DND-41 (cell line): ENCODE measurements around the gene MAPK14.

Source experiments
- ATAC-seq: fragments of 200-7000 bp; cut with Tn5 transposase; 3 replicates; pipeline ENCODE4 v1.9.1; 2021; ENCODE audit warnings: low read depth; ENCODE audit not compliant: insufficient read depth
- DNase-seq: peaks from one replicate; pipeline ENCODE4 v3.0.0-alpha.2; 2020
- H2AFZ ChIP-seq: 2 replicates; pipeline ENCODE4 v1.6.0; 2012; ENCODE audit warnings: low read depth, low read length
- H3K27ac ChIP-seq: 2 replicates; pipeline ENCODE4 v1.5.1; 2012; ENCODE audit warnings: low read length, inconsistent platforms
- H3K27me3 ChIP-seq: fragments of 200-600 bp; sonication (generic); 2 replicates; pipeline ENCODE4 v1.6.0; 2012; ENCODE audit warnings: low read length, mild to moderate bottlenecking, inconsistent platforms; ENCODE audit not compliant: insufficient read depth, poor library complexity
- H3K36me3 ChIP-seq: 2 replicates; pipeline ENCODE4 v1.5.1; 2012; ENCODE audit warnings: low read length, inconsistent platforms; ENCODE audit not compliant: insufficient read depth
- H3K4me1 ChIP-seq: 2 replicates; pipeline ENCODE4 v1.5.1; 2012; ENCODE audit warnings: mild to moderate bottlenecking, low read length; ENCODE audit not compliant: insufficient read depth
- H3K4me2 ChIP-seq: 2 replicates; pipeline ENCODE4 v1.6.0; 2012; ENCODE audit warnings: mild to moderate bottlenecking, moderate library complexity, low read length, inconsistent platforms; ENCODE audit not compliant: insufficient read depth
- H3K4me3 ChIP-seq, 2 experiments: fragments of 200-600 bp in 1 of 2; shearing (Covaris generic) in 1 of 2; 2 replicates each; pipeline ENCODE4 v1.5.1; 2012 to 2016; ENCODE audit warnings: inconsistent platforms in 2 of 2, low read length in 2 of 2, mild to moderate bottlenecking in 2 of 2, low read depth in 1 of 2, moderate library complexity in 1 of 2
- H3K79me2 ChIP-seq: 2 replicates; pipeline ENCODE4 v1.6.0; 2012; ENCODE audit warnings: low read length, inconsistent platforms; ENCODE audit not compliant: insufficient read depth
- H3K9ac ChIP-seq: 2 replicates; pipeline ENCODE4 v1.6.0; 2012; ENCODE audit warnings: low read depth, mild to moderate bottlenecking, inconsistent platforms, low read length, moderate library complexity
- H3K9me3 ChIP-seq: 2 replicates; pipeline ENCODE4 v1.5.1; 2012; ENCODE audit warnings: low read length, moderate library complexity, mild to moderate bottlenecking, inconsistent platforms; ENCODE audit not compliant: insufficient read depth, severe bottlenecking
- H4K20me1 ChIP-seq: 2 replicates; pipeline ENCODE4 v1.6.0; 2012; ENCODE audit warnings: low read length; ENCODE audit not compliant: insufficient read depth
- CTCF ChIP-seq: IDR thresholded peaks from 2 replicates; pipeline ENCODE4 v1.5.1; 2012; ENCODE audit warnings: borderline replicate concordance, low read length, moderate library complexity, mild to moderate bottlenecking; ENCODE audit not compliant: poor library complexity, severe bottlenecking; ENCODE audit errors: extremely low read depth
- EZH2 ChIP-seq: IDR thresholded peaks from 3 replicates; pipeline ENCODE4 v1.6.1; 2012; ENCODE audit warnings: borderline replicate concordance, low read depth, mild to moderate bottlenecking, moderate library complexity, low read length, inconsistent platforms; ENCODE audit not compliant: severe bottlenecking

Gene MAPK14

GRCh38 chr6:36110050-36110449 lies 82.4 kb downstream of the MAPK14 start:
- Histone ChIP-seq H3K36me3 (peaks cover 54% of the 10 kb centered on the region), H3K4me1 (0 out of 2 replicates have a peak, but pooled peaks cover 4% of the 10 kb centered on the region), H3K27ac (no peak overlapping the region), H3K9ac (no peak overlapping the region), H4K20me1 (0 out of 2 replicates have a peak, but pooled peaks cover 2% of the 10 kb centered on the region), H3K27me3 (no peaks in the 10 kb centered on the region), H3K9me3 (no peaks in the 10 kb centered on the region), H3K79me2 (no peaks in the 10 kb centered on the region), H3K4me3 (no peak overlapping the region), H3K4me2 (no peak overlapping the region), H2AFZ (no peak overlapping the region)
- ATAC-seq (no peak), DNase-seq (no peak)
- TF ChIP-seq CTCF (no peak), EZH2 (no peak)

GRCh38 chr6:36110863-36111262 lies 83.3 kb downstream of the MAPK14 start:
- ATAC-seq: no peak
- Histone ChIP-seq H4K20me1 (0 out of 2 replicates have a peak, but pooled peaks cover 2% of the 10 kb centered on the region), H3K27me3 (no peaks in the 10 kb centered on the region), H3K27ac (no peak overlapping the region), H3K4me3 (no peak overlapping the region), H3K9me3 (no peaks in the 10 kb centered on the region), H3K4me1 (0 out of 2 replicates have a peak, but pooled peaks cover 4% of the 10 kb centered on the region), H3K9ac (no peak overlapping the region), H2AFZ (no peak overlapping the region), H3K36me3 (peaks cover 49% of the 10 kb centered on the region), H3K4me2 (no peak overlapping the region), H3K79me2 (no peaks in the 10 kb centered on the region)
- no peak for DNase-seq
- TF ChIP-seq CTCF: no peak
- no peak for TF ChIP-seq EZH2

GRCh38 chr6:36111526-36111925 lies 83.9 kb downstream of the MAPK14 start:
- DNase-seq (no peak), ATAC-seq (no peak)
- no peaks in the 10 kb centered on the region for H3K27me3 ChIP-seq
- H2AFZ ChIP-seq: no peak overlapping the region
- 0 out of 2 replicates have a peak, but pooled peaks cover 4% of the 10 kb centered on the region for H3K4me1 ChIP-seq
- no peak overlapping the region for H3K4me3 ChIP-seq
- no peak overlapping the region for H3K27ac ChIP-seq
- H3K9me3 ChIP-seq: no peaks in the 10 kb centered on the region
- no peaks in the 10 kb centered on the region for H3K79me2 ChIP-seq
- H3K36me3 ChIP-seq: peaks cover 48% of the 10 kb centered on the region
- H3K9ac ChIP-seq: no peak overlapping the region
- 0 out of 2 replicates have a peak, but pooled peaks cover 2% of the 10 kb centered on the region for H4K20me1 ChIP-seq
- no peak overlapping the region for H3K4me2 ChIP-seq
- TF ChIP-seq EZH2 (no peak), CTCF (no peak)

GRCh38 chr6:36113049-36113448 lies 85.4 kb downstream of the MAPK14 start:
- Histone ChIP-seq H3K4me3 (no peak overlapping the region), H4K20me1 (0 out of 2 replicates have a peak, but pooled peaks cover 5% of the 10 kb centered on the region), H3K9me3 (no peaks in the 10 kb centered on the region), H2AFZ (no peak overlapping the region), H3K4me1 (0 out of 2 replicates have a peak, but pooled peaks cover 4% of the 10 kb centered on the region), H3K27ac (no peak overlapping the region), H3K27me3 (no peaks in the 10 kb centered on the region), H3K9ac (no peak overlapping the region), H3K4me2 (no peak overlapping the region), H3K79me2 (no peaks in the 10 kb centered on the region), H3K36me3 (peaks cover 45% of the 10 kb centered on the region)
- ATAC-seq: peak; percentile 39; the same call in 2 of the 3 replicates
- DNase-seq: no peak
- TF ChIP-seq CTCF: no peak
- no peak for TF ChIP-seq EZH2
